ENCODE results near the gene FAM156A. TPM values are rescaled to one million over a fixed set of nuclear protein-coding genes. Genes with fewer than 3 reads are reported as not detected.
"Not testable (repeated sequence)": the region's sequence is repeated elsewhere in the genome, so short reads cannot be mapped to it uniquely, and the experiment has no call there.

FAM156A gene
- total and polyA plus RNA-seq, 8 donors = 3.2 to 23.0 (median 8.5) TPM

- DNase-seq; H3K4me1 ChIP-seq; ATAC-seq; intact Hi-C loops (cut with DNase I); H3K27me3 ChIP-seq; FAIRE-seq; H3K9me3 ChIP-seq; H3K4me3 ChIP-seq; H3K36me3 ChIP-seq; H3K27ac ChIP-seq: not testable (repeated sequence)
- no CpG with 5 or more reads among the region's 4 CpGs for WGBS, 2 donors
Observed at GRCh38 chrX:52906072-52906471, 52.2 kb downstream of the FAM156A start.

DNA sequence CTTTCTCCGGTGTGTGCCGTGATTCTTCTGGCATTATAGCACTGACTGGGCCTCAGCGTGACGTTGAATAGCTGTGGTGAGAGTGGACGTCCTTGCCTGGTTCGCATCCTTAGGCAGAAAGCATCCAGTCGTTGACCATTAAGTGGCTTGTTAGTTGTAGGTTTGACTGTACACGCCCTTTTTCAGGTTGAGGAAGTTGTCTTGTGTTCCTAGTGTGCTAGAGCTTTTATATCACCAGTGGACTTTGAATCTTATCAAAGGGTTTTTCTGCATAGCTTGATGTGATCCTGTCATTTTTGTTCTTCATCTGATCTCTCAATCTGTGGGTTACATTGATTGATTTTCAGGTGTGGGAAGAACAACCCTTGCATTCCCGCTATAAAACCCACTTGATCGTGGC is 52.8 kb downstream of the FAM156A start:
- ATAC-seq; H3K4me3 ChIP-seq; H3K27me3 ChIP-seq; H3K27ac ChIP-seq; H3K4me1 ChIP-seq; FAIRE-seq; intact Hi-C loops (cut with DNase I); H3K9me3 ChIP-seq; DNase-seq; H3K36me3 ChIP-seq: not testable (repeated sequence)
- no CpG with 5 or more reads among the region's 10 CpGs for WGBS, 2 donors

Other genes with a start within 250 kb of the FAM156A start
- not detected for gene SSX2B, start 207.3 kb downstream of the FAM156A start, total RNA-seq
- gene SSX2B, start 207.3 kb downstream of the FAM156A start, polyA plus RNA-seq = not detected
- not detected for gene SPANXN5, start 161.1 kb downstream of the FAM156A start, total RNA-seq
- gene SPANXN5, start 161.1 kb downstream of the FAM156A start, polyA plus RNA-seq = not detected
- not detected for gene XAGE5, start 147.2 kb downstream of the FAM156A start, total RNA-seq
- not detected for gene XAGE5, start 147.2 kb downstream of the FAM156A start, polyA plus RNA-seq
- gene XAGE3, start 90.4 kb downstream of the FAM156A start, total RNA-seq = not detected
- gene XAGE3, start 90.4 kb downstream of the FAM156A start, polyA plus RNA-seq = not detected
- gene FAM156B, start 61.2 kb downstream of the FAM156A start, total RNA-seq = 1 to 10 TPM; 4.5 to 9.9 (median 5.4) TPM
- 10 to 100 TPM; 49.7 to 83.3 TPM for gene FAM156B, start 61.2 kb downstream of the FAM156A start, polyA plus RNA-seq
- gene GPR173, start 90.3 kb upstream of the FAM156A start, total RNA-seq = 1 to 10 TPM in 1 of 6 donors, under 1 TPM in 5; 0.20 to 1.1 (median 0.38) TPM
- 1 to 10 TPM in 1 of 2 donors, under 1 TPM in 1; 0.68 to 1.9 TPM for gene GPR173, start 90.3 kb upstream of the FAM156A start, polyA plus RNA-seq
- 10 to 100 TPM; 11.8 to 34.5 (median 17.3) TPM for gene TSPYL2, start 123.8 kb upstream of the FAM156A start, total RNA-seq
- 100 to 1,000 TPM; 120 to 134 TPM for gene TSPYL2, start 123.8 kb upstream of the FAM156A start, polyA plus RNA-seq
- 1 to 10 TPM; 2.4 to 7.2 (median 4.9) TPM for gene KANTR, start 135.6 kb upstream of the FAM156A start, total RNA-seq
- 10 to 100 TPM in 1 of 2 donors, 1 to 10 TPM in 1; 8.2 to 10.8 TPM for gene KANTR, start 135.6 kb upstream of the FAM156A start, polyA plus RNA-seq

Data from pancreas (tissue), 10 donors.